A549 (cell line): Measurements from ENCODE around the gene TRAM2. TPM values are rescaled to one million over a fixed set of nuclear protein-coding genes. Genes with fewer than 3 reads are reported as not detected.

Experiments
- ATAC-seq, 2 experiments: fragments of 200-7000 bp in 1 of 2; fragments of >200 bp in 1 of 2; cut with Nextera tagmentation in 1 of 2; cut with Tn5 transposase in 1 of 2; 3 replicates each; pipeline versions ENCODE4 v1.8.0 to v1.9.1; 2018 to 2020; ENCODE audit warnings: mild to moderate bottlenecking in 1 of 2, moderate library complexity in 1 of 2
- CTCF ChIA-PET: fragments of 300-600 bp; sonication (Branson Sonifier 250); formaldehyde crosslinking; extraction: SDS; loops from one replicate; lab custom pipeline; 2021; ENCODE audit warnings: antibody characterized with exemption, inconsistent platforms; lab: Yijun Ruan, JAX
- POLR2A ChIA-PET: fragments of 350-600 bp; formaldehyde crosslinking; extraction: SDS; loops from one replicate; lab custom pipeline; 2021; ENCODE audit warnings: antibody characterized with exemption, inconsistent platforms; lab: Yijun Ruan, JAX
- DNase-seq, 2 experiments: peaks; one replicate each; pipeline versions ENCODE4 v3.0.0 to v3.0.0-alpha.2; 2011 to 2016; ENCODE audit warnings: low read depth in 1 of 2, low spot score in 1 of 2
- FAIRE-seq: peaks from 2 replicates; lab custom pipeline; 2011; peaks lifted over from hg19 to GRCh38; lab: Jason Lieb, UNC
- H3K27ac ChIP-seq, 2 experiments: fragments of >200 bp; sonication (Bioruptor Twin); formaldehyde crosslinking; 3 replicates each; pipeline ENCODE4 v1.5.1; 2016 to 2017
- H3K4me1 ChIP-seq: fragments of >200 bp; sonication (Bioruptor Twin); formaldehyde crosslinking; 3 replicates; pipeline ENCODE4 v1.6.1; 2016
- H3K4me2 ChIP-seq: fragments of >200 bp; sonication (Bioruptor Twin); formaldehyde crosslinking; 3 replicates; pipeline ENCODE4 v1.6.1; 2016
- H3K4me3 ChIP-seq: fragments of >200 bp; sonication (Bioruptor Twin); formaldehyde crosslinking; 3 replicates; pipeline ENCODE4 v1.5.1; 2016
- H3K9me3 ChIP-seq: fragments of >200 bp; sonication (Bioruptor Twin); formaldehyde crosslinking; 3 replicates; pipeline ENCODE4 v1.6.1; 2016
- BHLHE40 ChIP-seq: IDR thresholded peaks from 2 replicates; pipeline ENCODE4 v1.6.1; 2012; ENCODE audit warnings: low read depth, low read length, inconsistent platforms
- CBX8 ChIP-seq: fragments of 200-600 bp; sonication (generic); IDR thresholded peaks from 2 replicates; pipeline ENCODE4 v1.6.1; 2016
- CHD4 ChIP-seq: fragments of 200-600 bp; sonication (generic); IDR thresholded peaks from 2 replicates; pipeline ENCODE4 v1.6.1; 2016; ENCODE audit warnings: antibody characterized with exemption, mild to moderate bottlenecking, borderline replicate concordance
- EHMT2 ChIP-seq: fragments of 200-600 bp; sonication (generic); IDR thresholded peaks from 2 replicates; pipeline ENCODE4 v1.6.1; 2016; ENCODE audit warnings: antibody characterized with exemption, low read depth, mild to moderate bottlenecking, moderate library complexity
- GATA3 ChIP-seq: IDR thresholded peaks from 2 replicates; pipeline ENCODE4 v1.6.1; 2012; ENCODE audit warnings: borderline replicate concordance
- HDAC2 ChIP-seq: fragments of 200-600 bp; sonication (generic); IDR thresholded peaks from 2 replicates; pipeline ENCODE4 v1.6.1; 2016
- HOXB13 ChIP-seq: fragments of 250-450 bp; sonication (Bioruptor Pico); IDR thresholded peaks from 2 replicates; pipeline ENCODE4 v1.5.0; 2020; ENCODE audit warnings: low read depth, mild to moderate bottlenecking, moderate library complexity
- HOXB5 ChIP-seq: fragments of 250-450 bp; sonication (Bioruptor Pico); IDR thresholded peaks from 2 replicates; pipeline ENCODE4 v1.5.0; 2020; ENCODE audit warnings: mild to moderate bottlenecking, moderate library complexity
- JUN ChIP-seq, 2 experiments: fragments of >200 bp; sonication (Bioruptor Twin); formaldehyde crosslinking; IDR thresholded peaks; 2 replicates in 1 of 2; 3 replicates in 1 of 2; pipeline ENCODE4 v1.6.1; 2016 to 2017
- KDM1A ChIP-seq: fragments of 200-600 bp; sonication (generic); IDR thresholded peaks from 2 replicates; pipeline ENCODE4 v1.6.1; 2016; ENCODE audit warnings: low read depth, mild to moderate bottlenecking
- KDM5A ChIP-seq: fragments of 200-600 bp; sonication (generic); IDR thresholded peaks from 2 replicates; pipeline ENCODE4 v1.6.1; 2016; ENCODE audit warnings: antibody characterized with exemption, mild to moderate bottlenecking
- MYC ChIP-seq: IDR thresholded peaks from 2 replicates; pipeline ENCODE4 v1.6.1; 2012; ENCODE audit warnings: mild to moderate bottlenecking, inconsistent platforms, low read length, improper control_type of control experiment, borderline replicate concordance
- NFE2L2 ChIP-seq: fragments of 150-350 bp; conservative IDR thresholded peaks from 2 replicates; pipeline ENCODE4 v1.6.1; 2014; ENCODE audit warnings: low read length
- RAD21 ChIP-seq, 2 experiments: fragments of >200 bp in 1 of 2; sonication (Bioruptor Twin) in 1 of 2; formaldehyde crosslinking in 1 of 2; IDR thresholded peaks in 1 of 2; conservative IDR thresholded peaks in 1 of 2; 2 replicates in 1 of 2; 3 replicates in 1 of 2; pipeline ENCODE4 v1.6.1; 2012 to 2018; ENCODE audit warnings: inconsistent platforms in 1 of 2
- RARB ChIP-seq: fragments of 250-450 bp; sonication (Bioruptor Pico); IDR thresholded peaks from 2 replicates; pipeline ENCODE4 v1.8.0; 2021; ENCODE audit warnings: mild to moderate bottlenecking, moderate library complexity
- RCOR1 ChIP-seq: fragments of 150-350 bp; IDR thresholded peaks from 2 replicates; pipeline ENCODE4 v1.6.1; 2014; ENCODE audit warnings: antibody characterized with exemption, low read length, low read depth
- RFX5 ChIP-seq: fragments of 450-650 bp; IDR thresholded peaks from 2 replicates; pipeline ENCODE4 v1.7.1; 2014; ENCODE audit warnings: antibody characterized with exemption, mild to moderate bottlenecking, moderate library complexity
- RNF2 ChIP-seq: fragments of 200-600 bp; sonication (generic); IDR thresholded peaks from 2 replicates; pipeline ENCODE4 v1.6.1; 2016; ENCODE audit warnings: low read depth, mild to moderate bottlenecking, antibody characterized with exemption, moderate library complexity, borderline replicate concordance
- SREBF2 ChIP-seq: fragments of 450-650 bp; IDR thresholded peaks from 2 replicates; pipeline ENCODE4 v1.6.1; 2014; ENCODE audit warnings: mild to moderate bottlenecking, moderate library complexity
- TP53 ChIP-seq: fragments of 250-450 bp; sonication (Bioruptor Pico); IDR thresholded peaks from 2 replicates; pipeline ENCODE4 v1.5.0; 2021; ENCODE audit warnings: mild to moderate bottlenecking, moderate library complexity
- ZC3H11A ChIP-seq: fragments of 450-650 bp; IDR thresholded peaks from 2 replicates; pipeline ENCODE4 v1.6.1; 2014; ENCODE audit warnings: antibody characterized with exemption, mild to moderate bottlenecking
- ZFP36 ChIP-seq: fragments of 450-650 bp; IDR thresholded peaks from 2 replicates; pipeline ENCODE4 v1.6.1; 2014; ENCODE audit warnings: borderline replicate concordance; ENCODE audit not compliant: partially characterized antibody
- ZNF302 ChIP-seq: fragments of 250-450 bp; sonication (Bioruptor Pico); IDR thresholded peaks from 2 replicates; pipeline ENCODE4 v1.9.0; 2021; ENCODE audit warnings: inconsistent platforms, mild to moderate bottlenecking, moderate library complexity
- ZSCAN20 ChIP-seq: fragments of 250-450 bp; sonication (Bioruptor Pico); IDR thresholded peaks from 2 replicates; pipeline ENCODE4 v1.8.0; 2022; ENCODE audit warnings: mild to moderate bottlenecking, moderate library complexity
- WGBS: methylation state at CpG from one replicate; pipeline ENCODE4 v1.1.6; 2017; ENCODE audit errors: missing lambda C conversion rate; 5-methylcytosine and 5-hydroxymethylcytosine counted together
- polyA plus RNA-seq, 4 experiments: library from polyadenylated mRNA; depleted of rRNA in 3 of 4; stranded (reverse); fragments of >200 nt; fragmentation: RNase III in 1 of 4; extraction: RNeasy Plus Mini Kit Qiagen cat#74134 plus additional on column Dnase treatment in 1 of 4; gene quantifications; 2 replicates in 3 of 4; 3 replicates in 1 of 4; pipeline ENCODE4 v1.2.3, GENCODE V29; 2011 to 2017
- TF ChIP-seq, protein P1 (sequence below): fragments of 250-450 bp; sonication (Bioruptor Pico); IDR thresholded peaks from 2 replicates; pipeline ENCODE4 v1.5.0; 2021; ENCODE audit warnings: mild to moderate bottlenecking, moderate library complexity, borderline replicate concordance
- TF ChIP-seq, protein P2 (sequence below): IDR thresholded peaks from 2 replicates; pipeline ENCODE4 v1.6.1; 2012

The TRAM2 gene
- polyA plus RNA-seq, 2 of the 4 experiments (the other 2 are of a cell fraction), result 16.4 to 25.4 TPM

DNA sequence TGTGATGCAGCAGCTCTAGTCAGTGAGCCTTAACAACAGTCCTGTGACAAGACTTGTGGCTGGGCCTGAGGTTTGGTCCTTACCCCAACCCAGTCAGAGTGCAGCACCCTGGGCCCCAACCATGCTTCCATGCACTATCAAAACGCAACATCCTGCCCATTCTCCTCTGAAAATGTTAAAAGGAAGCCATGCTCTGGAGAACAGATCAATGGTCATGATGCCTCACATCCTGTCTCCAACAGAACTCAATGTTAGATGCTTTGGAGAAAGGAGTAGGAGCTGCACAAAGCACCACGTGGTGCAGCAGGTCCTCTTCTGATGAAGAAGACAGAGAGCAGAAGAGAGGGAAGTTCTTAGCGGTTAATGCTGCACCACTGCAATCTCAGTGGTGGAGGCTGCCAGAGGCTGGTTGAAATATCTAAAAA lies 41.9 kb downstream of the TRAM2 start:
- POLR2A ChIA-PET, result no interaction called here
- peaks cover 24% of the 10 kb centered on the region; the same call in 2 of the 3 replicates for H3K4me1 ChIP-seq

GRCh38 chr6:52534363-52534762 lies 42.5 kb downstream of the TRAM2 start:
- no peak overlapping the region for H3K4me2 ChIP-seq
- ChIA-PET CTCF (interaction anchor here (1.4 kb wide), 1 partner anchor 10 kb away, joined by 4 read pairs; no protein-coding TSS in a partner anchor), POLR2A (no interaction called here)
- no peaks in the 10 kb centered on the region for H3K9me3 ChIP-seq
- 90% methylated on average over 5 of the region's 5 CpGs for WGBS
- FAIRE-seq, result no peak
- H3K4me3 ChIP-seq, result no peak overlapping the region
- peaks cover 18% of the 10 kb centered on the region; the same call in 2 of the 3 replicates for H3K4me1 ChIP-seq
- ATAC-seq, result no peak
- TF ChIP-seq EHMT2, result no peak
- no peak overlapping the region for H3K27ac ChIP-seq
- DNase-seq, result no peak

More for the DNA sequence above, 41.9 kb downstream of the TRAM2 start:
- Histone ChIP-seq H3K4me2 (no peak overlapping the region), H3K9me3 (no peaks in the 10 kb centered on the region), H3K27ac (no peak overlapping the region), H3K4me3 (no peak overlapping the region)
- DNase-seq, result no peak
- no peak for ATAC-seq
- TF ChIP-seq NFE2L2 (no peak), HOXB5 (CRISPR knock-in tag) (no peak), TP53 (CRISPR knock-in tag) (no peak), KDM5A (no peak), SREBF2 (no peak), RARB (CRISPR knock-in tag) (no peak)
- no peak for FAIRE-seq
- 96% methylated on average over 3 of the region's 3 CpGs for WGBS
- CTCF ChIA-PET, result interaction anchor here (1.2 to 1.4 kb wide), 2 partner anchors 9 to 25 kb away, joined by 3 to 4 read pairs; no protein-coding TSS in a partner anchor

DNA sequence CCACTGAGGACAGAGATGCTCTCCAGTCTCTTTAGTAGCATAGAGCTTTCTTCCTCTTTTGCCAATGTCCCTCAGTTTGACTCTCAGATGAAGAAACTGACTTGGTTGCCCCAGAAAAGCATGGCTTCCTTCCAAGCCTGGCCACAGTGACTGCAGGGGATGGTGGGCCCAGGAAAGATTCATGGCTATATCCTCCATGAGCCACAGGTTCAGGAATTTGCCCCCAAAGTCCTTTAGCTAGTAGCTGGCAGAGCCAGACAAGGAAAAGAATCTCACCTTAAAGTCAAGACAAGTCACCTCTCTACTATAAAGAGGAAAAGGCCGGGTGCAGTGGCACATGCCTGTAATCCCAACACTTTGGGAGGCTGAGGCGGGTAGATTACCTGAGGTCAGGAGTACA lies 43.4 kb downstream of the TRAM2 start:
- Histone ChIP-seq H3K4me2 (no peak overlapping the region), H3K9me3 (no peaks in the 10 kb centered on the region), H3K27ac (no peak overlapping the region), H3K4me1 (peaks cover 9% of the 10 kb centered on the region; the same call in 2 of the 3 replicates), H3K4me3 (no peak overlapping the region)
- no peak for TF ChIP-seq ZFP36
- no peak for TF ChIP-seq EHMT2
- TF ChIP-seq KDM1A, result no peak
- TF ChIP-seq, protein P1, sequence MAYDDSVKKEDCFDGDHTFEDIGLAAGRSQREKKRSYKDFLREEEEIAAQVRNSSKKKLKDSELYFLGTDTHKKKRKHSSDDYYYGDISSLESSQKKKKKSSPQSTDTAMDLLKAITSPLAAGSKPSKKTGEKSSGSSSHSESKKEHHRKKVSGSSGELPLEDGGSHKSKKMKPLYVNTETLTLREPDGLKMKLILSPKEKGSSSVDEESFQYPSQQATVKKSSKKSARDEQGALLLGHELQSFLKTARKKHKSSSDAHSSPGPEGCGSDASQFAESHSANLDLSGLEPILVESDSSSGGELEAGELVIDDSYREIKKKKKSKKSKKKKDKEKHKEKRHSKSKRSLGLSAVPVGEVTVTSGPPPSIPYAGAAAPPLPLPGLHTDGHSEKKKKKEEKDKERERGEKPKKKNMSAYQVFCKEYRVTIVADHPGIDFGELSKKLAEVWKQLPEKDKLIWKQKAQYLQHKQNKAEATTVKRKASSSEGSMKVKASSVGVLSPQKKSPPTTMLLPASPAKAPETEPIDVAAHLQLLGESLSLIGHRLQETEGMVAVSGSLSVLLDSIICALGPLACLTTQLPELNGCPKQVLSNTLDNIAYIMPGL (CRISPR knock-in tag), result no peak
- TF ChIP-seq RNF2, result no peak
- TF ChIP-seq ZSCAN20 (CRISPR knock-in tag), result no peak
- TF ChIP-seq HDAC2, result no peak
- no peak for TF ChIP-seq MYC
- no peak for FAIRE-seq
- DNase-seq, result no peak
- ChIA-PET POLR2A (no interaction called here), CTCF (no interaction called here)
- no peak for ATAC-seq
- WGBS, result 86% methylated on average over 2 of the region's 2 CpGs

GRCh38 chr6:52532457-52532856 lies 44.4 kb downstream of the TRAM2 start:
- ATAC-seq, result no peak
- no peak for FAIRE-seq
- no peak overlapping the region for H3K4me2 ChIP-seq
- no peak overlapping the region for H3K27ac ChIP-seq
- TF ChIP-seq KDM5A, result no peak
- no peak for TF ChIP-seq GATA3
- no peak for TF ChIP-seq JUN (IDR thresholded peaks at IDR 0.05)
- no peak for TF ChIP-seq HOXB13 (CRISPR knock-in tag)
- no peak for TF ChIP-seq CBX8
- TF ChIP-seq, protein P2, sequence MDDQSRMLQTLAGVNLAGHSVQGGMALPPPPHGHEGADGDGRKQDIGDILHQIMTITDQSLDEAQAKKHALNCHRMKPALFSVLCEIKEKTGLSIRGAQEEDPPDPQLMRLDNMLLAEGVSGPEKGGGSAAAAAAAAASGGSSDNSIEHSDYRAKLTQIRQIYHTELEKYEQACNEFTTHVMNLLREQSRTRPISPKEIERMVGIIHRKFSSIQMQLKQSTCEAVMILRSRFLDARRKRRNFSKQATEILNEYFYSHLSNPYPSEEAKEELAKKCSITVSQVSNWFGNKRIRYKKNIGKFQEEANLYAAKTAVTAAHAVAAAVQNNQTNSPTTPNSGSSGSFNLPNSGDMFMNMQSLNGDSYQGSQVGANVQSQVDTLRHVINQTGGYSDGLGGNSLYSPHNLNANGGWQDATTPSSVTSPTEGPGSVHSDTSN, result no peak
- no peak for TF ChIP-seq RAD21 (conservative IDR thresholded peaks at IDR 0.05 in 1 of 2, IDR thresholded peaks at IDR 0.05 in 1 of 2)
- no peak for TF ChIP-seq RCOR1
- no peak for TF ChIP-seq NFE2L2
- no peak for TF ChIP-seq ZNF302 (CRISPR knock-in tag)
- no peak for TF ChIP-seq ZC3H11A
- no peak for TF ChIP-seq RFX5
- no peak for TF ChIP-seq CHD4
- TF ChIP-seq BHLHE40, result no peak
- H3K4me3 ChIP-seq, result no peak overlapping the region
- H3K9me3 ChIP-seq, result no peaks in the 10 kb centered on the region
- H3K4me1 ChIP-seq, result peaks cover 5% of the 10 kb centered on the region; the same call in 2 of the 3 replicates
- ChIA-PET POLR2A (no interaction called here), CTCF (no interaction called here)
- WGBS, result 64% methylated on average over 2 of the region's 2 CpGs
- no peak for DNase-seq
